ENCODE data around the gene MORN3. TPM values are rescaled to one million over a fixed set of nuclear protein-coding genes. Genes with fewer than 3 reads are reported as not detected.
"Not testable (repeated sequence)": the region's sequence is repeated elsewhere in the genome, so short reads cannot be mapped to it uniquely, and the experiment has no call there.

MORN3 gene
- total and polyA plus RNA-seq, 2 experiments from 2014 or later, result 0.58 TPM; not detected in 1

DNA sequence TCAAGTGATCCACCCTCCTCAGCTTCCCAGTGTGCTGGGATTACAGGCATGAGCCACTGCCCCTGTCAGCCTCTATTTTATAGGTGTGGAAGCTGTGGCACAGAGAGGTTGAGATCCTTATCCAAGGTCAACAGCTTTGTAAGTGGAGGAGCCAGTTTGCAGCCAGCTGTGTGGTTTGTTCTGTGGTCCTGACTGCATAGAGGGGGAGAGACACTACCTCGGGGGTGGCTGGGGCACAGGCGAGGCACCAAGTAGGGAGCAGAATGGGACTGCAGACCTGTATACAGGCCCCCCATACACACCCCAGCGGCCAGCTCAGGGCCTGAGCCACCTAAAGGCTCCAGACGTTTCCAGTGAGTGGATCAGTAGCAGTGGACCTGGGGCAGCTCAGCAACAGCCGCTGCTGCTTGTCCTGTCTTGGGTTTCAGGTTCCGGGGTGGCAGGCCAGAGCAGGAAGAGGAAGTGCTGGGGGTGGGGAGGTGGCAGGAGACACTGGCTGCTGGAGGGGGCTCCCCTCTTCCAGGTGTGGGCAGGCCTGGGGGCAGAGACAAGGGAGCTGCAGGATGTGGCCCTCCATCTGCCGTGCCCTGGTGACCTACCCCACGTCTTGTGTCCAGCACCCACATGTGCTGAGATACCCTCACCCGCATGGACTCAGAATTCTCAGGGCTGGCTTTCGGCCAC is 32.1 kb downstream of the MORN3 start:
- Histone ChIP-seq H4K20me1 (ENCODE audit: insufficient read depth) (no peaks in the 10 kb centered on the region), H3K4me2 (ENCODE audit: unreplicated experiment) (no peak overlapping the region), H3K79me2 (ENCODE audit: insufficient read depth) (peaks cover 13% of the 10 kb centered on the region), H3K9me2 (ENCODE audit: insufficient read depth) (no peaks in the 10 kb centered on the region), H3K9ac (no peak overlapping the region), H3F3A (ENCODE audit: insufficient read depth) (no peaks in the 10 kb centered on the region), H3K27me3 (replicated peaks; ENCODE audit: insufficient read depth) (no peaks in the 10 kb centered on the region), H3K36me3 (ENCODE audit: low read depth) (no peaks in the 10 kb centered on the region), H3K9me3 (ENCODE audit: low read depth) (no peaks in the 10 kb centered on the region), H3K4me1 (ENCODE audit: insufficient read depth) (no peaks in the 10 kb centered on the region), H2AFZ (no peak overlapping the region), H3K27ac (no peak overlapping the region), H3K4me3 (no peak overlapping the region)
- no peak for TF ChIP-seq EZH2phosphoT487 (IDR thresholded peaks at IDR 0.05; ENCODE audit: insufficient read depth, low read depth)
- TF ChIP-seq EZH2 (IDR thresholded peaks at IDR 0.05; ENCODE audit: insufficient read depth, poor library complexity, severe bottlenecking), result no peak
- no peak for DNase-seq
- in situ Hi-C loops (cut with MboI), result no loop called here
- WGBS, 2 experiments (ENCODE audit: low coverage in 1 of 2, low lambda C conversion rate in 2 of 2, missing lambda C conversion rate in 2 of 2), result 91 to 92% methylated on average over 9 to 10 of the region's 10 CpGs

DNA sequence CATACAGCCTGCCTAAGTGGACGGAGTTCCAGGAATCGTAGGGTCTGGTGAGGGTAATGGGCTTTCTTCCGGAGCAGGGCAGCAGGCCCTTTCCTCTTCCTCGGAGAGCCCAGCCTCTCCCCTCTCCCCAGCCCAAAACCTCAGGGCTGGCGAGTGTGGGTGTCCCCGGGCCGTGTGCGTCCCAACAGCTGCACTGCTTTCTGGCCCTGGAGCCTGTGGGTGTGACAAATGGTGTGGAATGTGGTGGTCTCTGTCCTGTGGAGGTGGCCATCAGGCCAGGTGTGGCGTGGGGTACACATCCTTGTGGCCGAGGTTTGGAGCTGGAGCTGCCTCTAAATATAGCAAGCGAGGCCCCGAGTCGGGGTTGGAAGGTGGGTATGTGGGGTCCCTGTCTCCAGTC is 34.6 kb downstream of the MORN3 start:
- Histone ChIP-seq H3K9me3 (ENCODE audit: low read depth) (no peaks in the 10 kb centered on the region), H3K36me3 (ENCODE audit: low read depth) (no peaks in the 10 kb centered on the region), H2AFZ (no peak overlapping the region), H3K4me1 (ENCODE audit: insufficient read depth) (peaks cover 2% of the 10 kb centered on the region; the same call in 1 of the 2 replicates), H3K4me3 (no peak overlapping the region), H3K9me2 (ENCODE audit: insufficient read depth) (no peaks in the 10 kb centered on the region), H4K20me1 (ENCODE audit: insufficient read depth) (no peaks in the 10 kb centered on the region), H3K27me3 (replicated peaks; ENCODE audit: insufficient read depth) (no peaks in the 10 kb centered on the region), H3K9ac (no peak overlapping the region), H3K4me2 (ENCODE audit: unreplicated experiment) (no peak overlapping the region), H3K27ac (no peak overlapping the region), H3K79me2 (ENCODE audit: insufficient read depth) (peaks cover 37% of the 10 kb centered on the region), H3F3A (ENCODE audit: insufficient read depth) (no peaks in the 10 kb centered on the region)
- TF ChIP-seq EZH2 (IDR thresholded peaks at IDR 0.05; ENCODE audit: insufficient read depth, poor library complexity, severe bottlenecking), result no peak
- TF ChIP-seq EZH2phosphoT487 (IDR thresholded peaks at IDR 0.05; ENCODE audit: insufficient read depth, low read depth), result no peak
- 97 to 99% methylated on average over 10 to 13 of the region's 13 CpGs for WGBS, 2 experiments (ENCODE audit: low coverage in 1 of 2, low lambda C conversion rate in 2 of 2, missing lambda C conversion rate in 2 of 2)
- in situ Hi-C loops (cut with MboI), result no loop called here
- DNase-seq, result no peak

DNA sequence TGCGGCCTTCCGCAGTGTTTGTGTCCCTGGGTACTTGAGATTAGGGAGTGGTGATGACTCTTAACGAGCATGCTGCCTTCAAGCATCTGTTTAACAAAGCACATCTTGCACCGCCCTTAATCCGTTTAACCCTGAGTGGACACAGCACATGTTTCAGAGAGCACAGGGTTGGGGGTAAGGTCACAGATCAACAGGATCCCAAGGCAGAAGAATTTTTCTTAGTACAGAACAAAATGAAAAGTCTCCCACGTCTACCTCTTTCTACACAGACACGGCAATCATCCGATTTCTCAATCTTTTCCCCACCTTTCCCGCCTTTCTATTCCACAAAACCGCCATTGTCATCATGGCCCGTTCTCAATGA is 35.6 kb downstream of the MORN3 start:
- H3K4me3 ChIP-seq; H3K9me2 ChIP-seq (ENCODE audit: insufficient read depth); H3K9ac ChIP-seq; H3K27me3 ChIP-seq (replicated peaks; ENCODE audit: insufficient read depth); in situ Hi-C loops (cut with MboI); H2AFZ ChIP-seq; DNase-seq; H4K20me1 ChIP-seq (ENCODE audit: insufficient read depth); H3F3A ChIP-seq (ENCODE audit: insufficient read depth); H3K4me2 ChIP-seq (ENCODE audit: unreplicated experiment); H3K27ac ChIP-seq; H3K36me3 ChIP-seq (ENCODE audit: low read depth); H3K9me3 ChIP-seq (ENCODE audit: low read depth): not testable (repeated sequence)
- 90 to 99% methylated on average over 2 to 6 of the region's 11 CpGs for WGBS, 2 experiments (ENCODE audit: low coverage in 1 of 2, low lambda C conversion rate in 2 of 2, missing lambda C conversion rate in 2 of 2)
- peaks cover 10% of the 10 kb centered on the region; the same call in 1 of the 2 replicates for H3K4me1 ChIP-seq (ENCODE audit: insufficient read depth)
- peaks cover 44% of the 10 kb centered on the region for H3K79me2 ChIP-seq (ENCODE audit: insufficient read depth)

DNA sequence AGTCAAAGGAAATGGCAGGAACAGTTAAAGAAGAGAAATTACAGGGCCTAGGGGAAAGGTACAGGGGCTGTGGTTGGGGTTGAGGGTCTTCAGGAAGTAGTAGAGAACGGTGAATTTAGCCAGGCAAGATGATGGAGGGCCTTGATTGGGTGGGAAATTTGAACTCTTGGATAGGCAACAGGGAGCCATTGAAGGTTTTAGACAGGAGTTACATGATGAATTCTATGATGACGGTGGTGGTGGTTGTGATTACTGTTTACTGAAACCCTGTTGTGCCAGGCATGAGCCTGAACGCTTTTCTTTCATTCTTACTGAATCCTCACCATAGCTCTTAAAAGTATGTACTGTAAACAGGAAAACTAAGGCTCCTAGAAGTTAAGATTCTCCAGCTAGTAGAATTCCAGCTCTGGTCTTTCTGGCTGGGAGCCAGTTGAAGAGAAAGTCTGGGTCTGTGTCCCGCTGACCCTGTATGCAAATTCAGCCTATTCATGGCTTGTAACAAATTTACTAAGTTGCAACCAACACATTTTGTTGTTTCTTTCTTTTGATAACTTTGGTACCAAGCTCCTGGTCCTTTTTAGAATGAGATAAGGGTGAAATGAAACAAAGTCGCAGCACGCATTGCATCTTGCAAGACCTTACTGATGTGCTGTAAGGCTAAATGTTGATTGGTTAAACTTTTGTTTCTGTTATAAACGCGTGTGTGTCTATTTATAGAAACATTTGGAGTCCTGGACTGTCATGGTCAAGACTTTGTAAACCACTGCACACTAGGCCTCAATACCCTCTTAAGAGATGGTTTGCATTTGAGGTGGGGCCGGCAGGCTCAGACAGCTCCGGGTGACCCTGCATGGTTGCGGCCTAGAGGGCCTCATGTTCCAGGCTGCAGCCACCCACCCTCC is 37.1 kb downstream of the MORN3 start:
- H3K9ac ChIP-seq, result no peak overlapping the region
- no peaks in the 10 kb centered on the region for H3K9me3 ChIP-seq (ENCODE audit: low read depth)
- 89 to 92% methylated on average over 11 of the region's 11 CpGs for WGBS, 2 experiments (ENCODE audit: low coverage in 1 of 2, low lambda C conversion rate in 2 of 2, missing lambda C conversion rate in 2 of 2)
- H3K79me2 ChIP-seq (ENCODE audit: insufficient read depth), result peaks cover 50% of the 10 kb centered on the region
- no peak overlapping the region for H2AFZ ChIP-seq
- H4K20me1 ChIP-seq (ENCODE audit: insufficient read depth), result no peaks in the 10 kb centered on the region
- TF ChIP-seq EZH2phosphoT487 (IDR thresholded peaks at IDR 0.05; ENCODE audit: insufficient read depth, low read depth) (no peak), EZH2 (IDR thresholded peaks at IDR 0.05; ENCODE audit: insufficient read depth, poor library complexity, severe bottlenecking) (no peak)
- no peak overlapping the region for H3K4me2 ChIP-seq (ENCODE audit: unreplicated experiment)
- H3K9me2 ChIP-seq (ENCODE audit: insufficient read depth), result no peaks in the 10 kb centered on the region
- DNase-seq, result no peak
- H3K27ac ChIP-seq, result no peak overlapping the region
- H3K36me3 ChIP-seq (ENCODE audit: low read depth), result no peaks in the 10 kb centered on the region
- H3K4me1 ChIP-seq (ENCODE audit: insufficient read depth), result peaks cover 19% of the 10 kb centered on the region; the same call in 1 of the 2 replicates
- peaks cover 5% of the 10 kb centered on the region; the same call in 1 of the 2 replicates for H3F3A ChIP-seq (ENCODE audit: insufficient read depth)
- in situ Hi-C loops (cut with MboI), result no loop called here
- no peak overlapping the region for H3K4me3 ChIP-seq
- no peaks in the 10 kb centered on the region for H3K27me3 ChIP-seq (replicated peaks; ENCODE audit: insufficient read depth)

Measured in GM23248 (cell line).